Uterus (tissue), 2 donors: ENCODE results near the gene GUCY2C.

ENCODE experiments used
- CTCF ChIP-seq, 4 experiments: fragments of 200-600 bp in 2 of 4; fragments of 450-650 bp in 2 of 4; sonication (generic) in 2 of 4; IDR thresholded peaks; one replicate each; pipeline ENCODE4 v1.5.1; 2016 to 2019; ENCODE audit warnings: antibody characterized with exemption in 4 of 4, mild to moderate bottlenecking in 2 of 4, moderate library complexity in 1 of 4
- POLR2A ChIP-seq, 2 donors: fragments of 450-650 bp; IDR thresholded peaks; one replicate each; pipeline ENCODE4 v1.6.1; 2016; ENCODE audit warnings: antibody characterized with exemption in 2 of 2, mild to moderate bottlenecking in 1 of 2, moderate library complexity in 1 of 2

GRCh38 chr12:14656846-14657245, 39.6 kb downstream of the GUCY2C start:
- TF ChIP-seq CTCF (IDR thresholded peaks at IDR 0.05) (no peak), POLR2A (IDR thresholded peaks at IDR 0.05) (no peak)
